LNCaP clone FGC (cell line): Measurements from ENCODE around the gene MAGED4.
"Not testable (repeated sequence)": the region's sequence is repeated elsewhere in the genome, so short reads cannot be mapped to it uniquely, and the experiment has no call there.

Source experiments
- DNase-seq: peaks from one replicate; pipeline ENCODE4 v3.0.0-alpha.2; 2011; ENCODE audit warnings: low read depth
- H3K4me3 ChIP-seq: 2 replicates; pipeline ENCODE4 v1.5.1; 2011; ENCODE audit warnings: mild to moderate bottlenecking, low read depth, low read length, control low read depth
- TF ChIP-seq, protein P1 (sequence below): IDR thresholded peaks from 2 replicates; pipeline ENCODE4 v1.5.1; 2012; ENCODE audit warnings: mild to moderate bottlenecking; ENCODE audit not compliant: control insufficient read depth, insufficient read depth; ENCODE audit errors: extremely low read depth

Gene MAGED4, protein sequence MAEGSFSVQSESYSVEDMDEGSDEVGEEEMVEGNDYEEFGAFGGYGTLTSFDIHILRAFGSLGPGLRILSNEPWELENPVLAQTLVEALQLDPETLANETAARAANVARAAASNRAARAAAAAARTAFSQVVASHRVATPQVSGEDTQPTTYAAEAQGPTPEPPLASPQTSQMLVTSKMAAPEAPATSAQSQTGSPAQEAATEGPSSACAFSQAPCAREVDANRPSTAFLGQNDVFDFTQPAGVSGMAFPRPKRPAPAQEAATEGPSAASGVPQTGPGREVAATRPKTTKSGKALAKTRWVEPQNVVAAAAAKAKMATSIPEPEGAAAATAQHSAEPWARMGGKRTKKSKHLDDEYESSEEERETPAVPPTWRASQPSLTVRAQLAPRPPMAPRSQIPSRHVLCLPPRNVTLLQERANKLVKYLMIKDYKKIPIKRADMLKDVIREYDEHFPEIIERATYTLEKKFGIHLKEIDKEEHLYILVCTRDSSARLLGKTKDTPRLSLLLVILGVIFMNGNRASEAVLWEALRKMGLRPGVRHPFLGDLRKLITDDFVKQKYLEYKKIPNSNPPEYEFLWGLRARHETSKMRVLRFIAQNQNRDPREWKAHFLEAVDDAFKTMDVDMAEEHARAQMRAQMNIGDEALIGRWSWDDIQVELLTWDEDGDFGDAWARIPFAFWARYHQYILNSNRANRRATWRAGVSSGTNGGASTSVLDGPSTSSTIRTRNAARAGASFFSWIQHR

DNA sequence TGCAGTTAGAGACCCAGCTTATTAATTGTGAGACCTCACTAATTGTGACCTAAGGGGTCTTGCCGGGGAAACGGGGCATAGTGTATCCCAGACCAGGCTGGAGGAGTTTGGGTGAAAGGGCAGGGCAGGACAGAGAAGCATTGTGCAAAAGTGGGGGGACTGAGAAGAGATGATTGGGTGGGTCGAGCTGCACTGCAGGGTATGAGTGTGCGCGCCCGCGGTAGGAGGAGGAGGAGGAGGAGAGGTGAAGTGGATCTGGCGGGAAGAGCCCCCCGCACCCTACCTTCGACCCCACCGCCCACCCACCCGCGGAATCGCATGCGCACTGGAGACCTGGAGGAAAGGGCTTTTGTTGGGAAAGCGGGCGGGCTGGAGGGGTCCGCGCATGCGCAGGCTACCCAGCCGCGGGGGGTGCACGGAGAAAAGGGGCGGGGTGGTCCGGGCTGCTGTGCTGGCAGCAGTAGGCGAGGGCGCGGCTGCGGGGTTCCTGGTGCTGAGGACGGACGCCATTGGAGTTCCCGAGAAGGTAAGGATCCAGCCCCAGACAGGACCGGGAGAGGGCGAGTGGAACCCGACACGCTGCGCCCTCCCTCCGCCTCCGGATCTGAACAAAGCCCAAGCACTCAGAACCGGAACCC lies at the start of gene MAGED4:
TSS of gene MAGED4 (plus strand) at position 449 of the 638 bp plus-strand sequence. CDS start 1,035 bp downstream, outside the sequence.
- H3K4me3 ChIP-seq, DNase-seq: not testable (repeated sequence)

DNA sequence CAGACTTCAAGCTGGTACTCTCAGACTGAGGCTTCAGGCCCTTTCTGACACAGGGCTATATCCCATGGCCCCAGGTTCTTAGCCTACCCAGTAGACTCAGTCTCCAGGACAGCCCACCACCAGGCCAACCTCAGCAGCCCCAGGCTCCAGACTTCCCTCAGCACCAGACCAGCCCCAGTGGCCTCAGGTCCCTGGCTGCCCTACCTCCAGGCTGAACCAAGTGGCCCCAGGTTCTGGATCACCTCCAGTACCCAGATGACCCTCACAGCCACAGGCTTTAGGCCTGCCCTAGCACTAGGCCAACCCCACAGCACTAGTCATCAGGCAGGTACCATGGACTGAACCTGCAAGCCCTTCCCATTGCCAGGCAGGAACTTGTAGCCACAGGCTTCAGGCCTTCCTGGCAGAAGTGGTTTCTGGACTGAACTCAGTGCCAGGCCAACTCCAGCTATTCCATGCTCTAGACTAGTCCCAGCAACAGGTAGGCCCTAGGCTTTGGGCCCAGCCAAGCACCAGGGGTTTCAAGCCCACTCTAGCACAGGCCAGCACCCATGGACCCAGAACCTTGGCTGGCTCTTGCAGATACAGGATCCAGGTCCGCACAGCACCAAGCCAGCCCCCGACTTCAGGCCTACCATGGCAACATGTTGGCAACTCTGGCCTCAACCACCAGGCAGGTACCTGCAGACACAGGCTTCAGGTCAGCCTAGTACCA lies 45.7 kb upstream of the MAGED4 start:
- H3K4me3 ChIP-seq, result no peak overlapping the region
- no peak for DNase-seq
- TF ChIP-seq, protein P1, sequence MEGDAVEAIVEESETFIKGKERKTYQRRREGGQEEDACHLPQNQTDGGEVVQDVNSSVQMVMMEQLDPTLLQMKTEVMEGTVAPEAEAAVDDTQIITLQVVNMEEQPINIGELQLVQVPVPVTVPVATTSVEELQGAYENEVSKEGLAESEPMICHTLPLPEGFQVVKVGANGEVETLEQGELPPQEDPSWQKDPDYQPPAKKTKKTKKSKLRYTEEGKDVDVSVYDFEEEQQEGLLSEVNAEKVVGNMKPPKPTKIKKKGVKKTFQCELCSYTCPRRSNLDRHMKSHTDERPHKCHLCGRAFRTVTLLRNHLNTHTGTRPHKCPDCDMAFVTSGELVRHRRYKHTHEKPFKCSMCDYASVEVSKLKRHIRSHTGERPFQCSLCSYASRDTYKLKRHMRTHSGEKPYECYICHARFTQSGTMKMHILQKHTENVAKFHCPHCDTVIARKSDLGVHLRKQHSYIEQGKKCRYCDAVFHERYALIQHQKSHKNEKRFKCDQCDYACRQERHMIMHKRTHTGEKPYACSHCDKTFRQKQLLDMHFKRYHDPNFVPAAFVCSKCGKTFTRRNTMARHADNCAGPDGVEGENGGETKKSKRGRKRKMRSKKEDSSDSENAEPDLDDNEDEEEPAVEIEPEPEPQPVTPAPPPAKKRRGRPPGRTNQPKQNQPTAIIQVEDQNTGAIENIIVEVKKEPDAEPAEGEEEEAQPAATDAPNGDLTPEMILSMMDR, result no peak

DNA sequence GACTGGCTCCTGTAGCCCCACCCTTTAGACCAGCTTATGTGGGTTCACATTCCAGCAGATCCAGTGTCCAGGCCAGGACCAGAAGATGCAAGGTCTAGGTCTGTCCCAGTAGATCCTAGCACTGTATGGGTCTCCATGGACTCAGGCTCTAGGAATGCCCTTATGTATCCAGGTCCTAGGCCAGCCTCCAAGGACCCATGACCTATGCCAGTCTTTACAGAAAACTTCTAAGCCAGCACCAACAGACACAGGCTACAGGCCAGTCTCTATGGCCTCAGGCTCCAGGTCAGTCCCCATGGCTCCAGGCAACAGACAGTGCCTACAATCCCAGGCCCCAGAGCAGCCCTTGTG lies 45.2 kb upstream of the MAGED4 start:
- TF ChIP-seq, protein P1, result no peak
- DNase-seq, result no peak
- no peak overlapping the region for H3K4me3 ChIP-seq

DNA sequence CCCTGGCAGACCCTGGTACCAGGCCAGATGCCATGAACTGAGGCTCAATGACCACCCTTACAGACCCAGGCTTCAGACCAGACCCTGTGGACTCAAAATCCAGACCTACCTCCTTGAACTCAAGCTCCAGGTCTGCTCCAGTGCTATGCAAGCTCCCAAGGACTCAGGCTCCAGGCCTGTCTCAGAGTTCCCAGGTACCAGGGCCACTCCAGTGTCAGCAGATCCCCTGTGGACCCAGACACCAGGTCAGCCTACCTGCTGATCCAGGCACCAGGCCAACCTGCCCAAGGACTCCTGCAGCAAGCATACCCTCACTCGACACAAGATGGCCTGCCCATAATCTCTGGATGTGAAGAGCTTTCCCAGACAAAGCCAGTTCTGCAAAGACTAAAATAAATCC lies 44.7 kb upstream of the MAGED4 start:
- H3K4me3 ChIP-seq, result no peak overlapping the region

DNA sequence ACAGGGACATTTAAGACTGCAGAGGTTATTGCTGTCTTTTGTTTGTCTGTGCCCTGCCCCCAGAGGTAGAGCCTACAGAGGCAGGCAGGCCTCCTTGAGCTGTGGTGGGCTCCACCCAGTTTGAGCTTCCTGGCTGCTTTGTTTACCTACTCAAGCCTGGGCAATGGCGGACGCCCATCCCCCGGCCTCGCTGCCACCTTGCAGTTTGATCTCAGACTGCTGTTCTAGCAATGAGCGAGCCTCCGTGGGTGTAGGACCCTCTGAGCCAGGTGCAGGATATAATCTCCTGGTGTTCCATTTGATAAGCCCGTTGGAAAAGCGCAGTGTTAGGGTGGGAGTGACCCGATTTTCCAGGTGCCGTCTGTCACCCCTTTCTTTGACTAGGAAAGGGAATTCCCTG lies 34.0 kb upstream of the MAGED4 start:
- not testable (repeated sequence) for DNase-seq, H3K4me3 ChIP-seq

More for the DNA sequence above, 44.7 kb upstream of the MAGED4 start:
- DNase-seq, result no peak
- TF ChIP-seq, protein P1, result no peak

DNA sequence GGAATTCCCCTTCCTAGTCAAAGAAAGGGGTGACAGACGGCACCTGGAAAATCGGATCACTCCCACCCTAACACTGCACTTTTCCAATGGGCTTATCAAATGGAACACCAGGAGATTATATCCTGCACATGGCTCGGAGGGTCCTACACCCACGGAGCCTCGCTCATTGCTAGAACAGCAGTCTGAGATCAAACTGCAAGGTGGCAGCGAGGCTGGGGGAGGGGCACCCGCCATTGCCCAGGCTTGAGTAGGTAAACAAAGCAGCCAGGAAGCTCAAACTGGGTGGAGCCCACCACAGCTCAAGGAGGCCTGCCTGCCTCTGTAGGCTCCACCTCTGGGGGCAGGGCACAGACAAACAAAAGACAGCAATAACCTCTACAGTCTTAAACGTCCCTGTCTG lies 24.5 kb upstream of the MAGED4 start:
- H3K4me3 ChIP-seq, DNase-seq: not testable (repeated sequence)

DNA sequence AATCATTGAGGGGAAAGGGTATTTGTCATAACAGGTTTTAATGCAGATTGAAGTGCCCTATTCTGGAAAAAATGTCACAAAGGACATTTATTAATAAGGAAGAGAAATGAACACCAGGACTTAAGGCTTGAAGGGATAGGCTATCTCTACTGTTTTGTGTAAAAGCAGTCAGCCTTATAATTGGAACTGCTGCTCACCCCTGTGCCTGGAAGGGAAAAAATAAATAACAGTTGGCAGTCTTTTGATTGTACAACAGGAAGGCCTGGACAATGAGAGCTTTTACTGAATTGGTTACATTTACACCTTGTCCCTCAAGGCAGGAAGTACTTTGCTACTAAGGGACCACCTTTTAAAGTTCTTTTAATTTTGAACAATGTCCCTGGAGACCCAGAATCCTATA lies 17.8 kb upstream of the MAGED4 start:
- no peak for DNase-seq
- H3K4me3 ChIP-seq, result no peak overlapping the region
- TF ChIP-seq, protein P1, result no peak

DNA sequence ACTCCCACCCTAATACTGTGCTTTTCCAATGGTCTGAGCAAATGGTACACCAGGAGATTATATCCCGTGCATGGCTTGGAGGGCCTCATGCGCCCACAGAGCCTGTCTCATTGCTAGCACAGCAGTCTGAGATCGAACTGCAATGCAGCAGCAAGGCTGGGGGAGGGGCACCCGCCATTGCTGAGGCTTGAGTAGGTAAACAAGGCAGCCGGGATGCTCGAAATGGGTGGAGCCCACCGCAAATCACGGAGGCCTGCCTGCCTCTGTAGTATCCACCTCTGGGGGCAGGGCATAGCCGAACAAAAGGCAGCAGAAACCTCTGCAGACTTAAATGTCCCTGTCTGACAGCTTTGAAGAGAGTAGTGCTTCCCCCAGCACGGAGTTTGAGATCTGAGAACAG lies 13.6 kb upstream of the MAGED4 start:
- H3K4me3 ChIP-seq, DNase-seq: not testable (repeated sequence)

DNA sequence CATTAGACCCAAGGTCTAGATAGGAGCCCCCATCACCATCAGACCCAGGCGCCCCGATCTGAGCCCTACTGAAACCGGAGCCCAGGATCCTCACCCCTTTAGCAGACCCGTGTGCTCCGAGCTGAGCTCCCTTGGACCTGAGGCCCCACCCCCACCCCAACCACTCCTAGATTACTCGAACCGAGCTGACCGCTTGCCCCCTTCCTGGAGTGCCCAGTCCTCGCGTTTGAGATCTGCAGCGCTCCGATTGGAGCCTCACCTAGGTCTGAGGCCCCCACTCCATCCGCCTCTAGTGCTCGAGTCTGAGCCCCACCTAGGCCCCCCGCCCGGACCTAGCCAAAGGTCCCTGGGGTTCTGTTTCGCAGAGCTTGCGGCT lies 378 bp downstream of the MAGED4 start:
- not testable (repeated sequence) for H3K4me3 ChIP-seq, DNase-seq

DNA sequence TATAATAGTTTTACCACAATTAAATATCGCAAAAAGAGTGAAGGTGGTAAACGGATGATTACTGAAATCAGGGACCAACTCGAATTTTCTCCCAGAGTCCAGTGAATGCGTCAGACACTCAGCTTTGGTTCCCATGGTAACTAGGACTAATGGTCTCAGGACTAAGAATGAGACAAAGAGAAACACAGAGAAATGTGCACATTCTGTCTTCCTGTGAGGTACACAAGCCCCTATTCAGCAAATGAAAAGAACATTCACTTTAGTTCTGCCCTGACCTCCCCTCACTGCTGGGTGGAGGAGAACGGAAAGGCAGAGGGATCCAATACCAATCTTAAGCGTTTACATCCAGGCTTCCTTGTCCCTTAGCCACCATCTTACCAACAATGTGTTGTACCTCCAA lies 26.7 kb downstream of the MAGED4 start:
- not testable (repeated sequence) for DNase-seq, H3K4me3 ChIP-seq
